IMR-90 (cell line): ENCODE data around the gene KIF6. TPM values are rescaled to one million over a fixed set of nuclear protein-coding genes. Genes with fewer than 3 reads are reported as not detected.

Experiments
- ATAC-seq: fragments of 200-7000 bp; cut with Tn5 transposase; 2 replicates; pipeline ENCODE4 v1.9.1; 2020; ENCODE audit warnings: low read depth, mild to moderate bottlenecking, moderate library complexity
- BruUV-seq: library from RNA; stranded (reverse); fragments of 400-500 nt; replicated peaks from 2 replicates; lab custom pipeline; 2021; lab: Mats Ljungman, UMichigan
- CTCF ChIA-PET: fragments of 300-600 bp; formaldehyde crosslinking; extraction: SDS; loops from one replicate; lab custom pipeline; 2021; ENCODE audit warnings: antibody characterized with exemption; lab: Yijun Ruan, JAX
- POLR2A ChIA-PET: fragments of 300-600 bp; sonication (Branson Sonifier 250); formaldehyde crosslinking; loops from one replicate; lab custom pipeline; 2022; ENCODE audit warnings: antibody characterized with exemption; ENCODE audit not compliant: unreplicated experiment; lab: Charles Lee
- DNase-seq: peaks from one replicate; pipeline ENCODE4 v3.0.0; 2013
- H2AFZ ChIP-seq: replicated peaks from 2 replicates; pipeline ENCODE3; 2013; ENCODE audit warnings: low read length, mild to moderate bottlenecking; ENCODE audit not compliant: poor library complexity
- H2AK5ac ChIP-seq: 2 replicates; pipeline ENCODE4 v1.6.1; 2013; ENCODE audit warnings: low read depth, low read length, inconsistent platforms
- H2AK9ac ChIP-seq: replicated peaks from 2 replicates; pipeline ENCODE3; 2013; ENCODE audit warnings: mild to moderate bottlenecking, low read depth, low read length, moderate library complexity; ENCODE audit not compliant: poor library complexity
- H2BK120ac ChIP-seq: 2 replicates; pipeline ENCODE4 v1.6.1; 2013; ENCODE audit warnings: low read depth, low read length, inconsistent platforms
- H2BK15ac ChIP-seq: 3 replicates; pipeline ENCODE4 v1.6.1; 2013; ENCODE audit warnings: low read depth, low read length, inconsistent platforms
- H2BK20ac ChIP-seq: 2 replicates; pipeline ENCODE4 v1.6.1; 2013; ENCODE audit warnings: low read depth, mild to moderate bottlenecking, inconsistent platforms, low read length, moderate library complexity
- H2BK5ac ChIP-seq: 2 replicates; pipeline ENCODE4 v1.6.1; 2013; ENCODE audit warnings: mild to moderate bottlenecking, low read depth, low read length, inconsistent platforms; ENCODE audit not compliant: poor library complexity, severe bottlenecking
- H3K14ac ChIP-seq: replicated peaks from 2 replicates; pipeline ENCODE4 v1.6.1; 2013; ENCODE audit warnings: low read depth, low read length, inconsistent platforms
- H3K18ac ChIP-seq: 2 replicates; pipeline ENCODE4 v1.6.1; 2013; ENCODE audit warnings: low read depth, low read length, control low read depth
- H3K23ac ChIP-seq: 2 replicates; pipeline ENCODE4 v1.6.1; 2013; ENCODE audit warnings: low read depth, low read length, inconsistent platforms
- H3K27ac ChIP-seq: 2 replicates; pipeline ENCODE4 v1.5.1; 2013; ENCODE audit warnings: mild to moderate bottlenecking, control low read depth, low read length; ENCODE audit not compliant: insufficient read depth
- H3K27me3 ChIP-seq: 2 replicates; pipeline ENCODE4 v1.6.1; 2013; ENCODE audit warnings: low read length; ENCODE audit not compliant: control insufficient read depth, insufficient read depth
- H3K36me3 ChIP-seq: 2 replicates; pipeline ENCODE4 v1.6.1; 2013; ENCODE audit warnings: low read length, mixed read lengths; ENCODE audit not compliant: control insufficient read depth, insufficient read depth
- H3K4ac ChIP-seq: 2 replicates; pipeline ENCODE4 v1.6.1; 2013; ENCODE audit warnings: low read depth, low read length, inconsistent platforms
- H3K4me1 ChIP-seq: 2 replicates; pipeline ENCODE4 v1.6.1; 2013; ENCODE audit warnings: low read length, mixed read lengths; ENCODE audit not compliant: control insufficient read depth, insufficient read depth
- H3K4me2 ChIP-seq: 2 replicates; pipeline ENCODE4 v1.6.1; 2013; ENCODE audit warnings: low read depth, mild to moderate bottlenecking, control low read depth, low read length, moderate library complexity
- H3K4me3 ChIP-seq: 2 replicates; pipeline ENCODE4 v1.5.1; 2013; ENCODE audit warnings: low read depth, mild to moderate bottlenecking, control low read depth, low read length, moderate library complexity; ENCODE audit not compliant: insufficient read depth
- H3K56ac ChIP-seq: 2 replicates; pipeline ENCODE4 v1.6.1; 2013; ENCODE audit warnings: low read length, inconsistent platforms; ENCODE audit not compliant: insufficient read depth; ENCODE audit errors: extremely low read depth
- H3K79me1 ChIP-seq, 2 experiments: 2 replicates each; pipeline ENCODE4 v1.6.1; 2013; ENCODE audit warnings: low read length in 2 of 2, inconsistent platforms in 1 of 2, low read depth in 1 of 2
- H3K9ac ChIP-seq: 2 replicates; pipeline ENCODE4 v1.6.1; 2013; ENCODE audit warnings: low read depth, low read length, control low read depth
- H3K9me1 ChIP-seq: 2 replicates; pipeline ENCODE4 v1.6.1; 2013; ENCODE audit warnings: low read length, inconsistent platforms; ENCODE audit not compliant: insufficient read depth
- H3K9me3 ChIP-seq: 2 replicates; pipeline ENCODE4 v1.6.1; 2013; ENCODE audit warnings: low read length; ENCODE audit not compliant: control insufficient read depth, insufficient read depth
- H4K20me1 ChIP-seq: 2 replicates; pipeline ENCODE4 v1.6.1; 2013; ENCODE audit warnings: low read length, inconsistent platforms; ENCODE audit not compliant: insufficient read depth
- H4K5ac ChIP-seq: 2 replicates; pipeline ENCODE4 v1.6.1; 2013; ENCODE audit warnings: mild to moderate bottlenecking, low read depth, low read length, control low read depth
- H4K8ac ChIP-seq, 2 experiments: 2 replicates each; pipeline ENCODE4 v1.6.1; 2013; ENCODE audit warnings: low read depth in 2 of 2, low read length in 2 of 2, control low read depth in 1 of 2, inconsistent platforms in 1 of 2
- H4K91ac ChIP-seq: 2 replicates; pipeline ENCODE4 v1.6.1; 2013; ENCODE audit warnings: low read depth, low read length, inconsistent platforms; ENCODE audit not compliant: insufficient read depth
- BHLHE40 ChIP-seq: fragments of 150-350 bp; IDR thresholded peaks from 2 replicates; pipeline ENCODE4 v1.6.1; 2016; ENCODE audit warnings: mild to moderate bottlenecking, low read depth, low read length
- MAFK ChIP-seq: IDR thresholded peaks from 2 replicates; pipeline ENCODE4 v1.6.1; 2012; ENCODE audit warnings: low read depth, low read length, improper control_type of control experiment
- MAZ ChIP-seq: IDR thresholded peaks from 2 replicates; pipeline ENCODE4 v1.6.1; 2012; ENCODE audit warnings: low read depth, mild to moderate bottlenecking, low read length, improper control_type of control experiment, moderate library complexity, borderline replicate concordance
- NFE2L2 ChIP-seq: fragments of 150-350 bp; IDR thresholded peaks from 2 replicates; pipeline ENCODE4 v1.6.1; 2016; ENCODE audit warnings: low read depth, mild to moderate bottlenecking, low read length
- POLR2A ChIP-seq: IDR thresholded peaks from 2 replicates; pipeline ENCODE4 v1.6.1; 2012; ENCODE audit warnings: mild to moderate bottlenecking, low read depth, low read length
- RFX5 ChIP-seq: IDR thresholded peaks from 2 replicates; pipeline ENCODE4 v1.8.0; 2012; ENCODE audit warnings: low read depth, mild to moderate bottlenecking, low read length, moderate library complexity
- WGBS, 2 experiments: methylation state at CpG; one replicate each; pipeline versions ENCODE4 v1.1.5 to v1.1.7; 2013; ENCODE audit warnings: missing lambda C conversion rate in 2 of 2; ENCODE audit not compliant: insufficient read length in 1 of 2; ENCODE audit errors: extremely low coverage in 2 of 2; 5-methylcytosine and 5-hydroxymethylcytosine counted together
- dilution Hi-C: fragments of 300-500 bp; cut with HindIII; formaldehyde crosslinking; loops from one replicate; pipeline ENCODE4 v1.14.3; 2018; ENCODE audit warnings: low sequenced_read_pairs; ENCODE audit not compliant: unreplicated experiment
- in situ Hi-C: fragments of 300-500 bp; cut with MboI; formaldehyde crosslinking; loops from 3 replicates; pipeline ENCODE4 v1.14.3; 2019; ENCODE audit warnings: low sequenced_read_pairs, inconsistent platforms, mixed read lengths
- intact Hi-C: fragments of 100-400 bp; cut with micrococcal nuclease; formaldehyde crosslinking; loops from 2 replicates; pipeline ENCODE4 v1.10.0; 2022
- polyA plus RNA-seq, 3 experiments: library from polyadenylated mRNA; depleted of rRNA; stranded (reverse); fragments of >200 nt; gene quantifications; 2 replicates each; pipeline ENCODE4 v1.2.3, GENCODE V29; 2012; ENCODE audit warnings: low replicate concordance in 1 of 3
- total RNA-seq: library from RNA; depleted of rRNA; stranded (reverse); fragments of >200 nt; gene quantifications from 2 replicates; pipeline ENCODE4 v1.2.3, GENCODE V29; 2012
- TF ChIP-seq, protein P1 (sequence below): fragments of 150-350 bp; IDR thresholded peaks from 2 replicates; pipeline ENCODE4 v1.6.1; 2016; ENCODE audit warnings: low read depth, mild to moderate bottlenecking, low read length, moderate library complexity, borderline replicate concordance

The KIF6 gene
- total and polyA plus RNA-seq, 2 of the 4 experiments (the other 2 are of a cell fraction): under 0.01 to 0.10 TPM

GRCh38 chr6:39420300-39421265 is 304.6 kb downstream of the KIF6 start:
- ATAC-seq (no peak), DNase-seq (peak; percentile 2)
- TF ChIP-seq MAFK: no peak
- TF ChIP-seq NFE2L2: no peak
- no peak for TF ChIP-seq RFX5
- TF ChIP-seq MAZ: no peak
- TF ChIP-seq BHLHE40: no peak
- TF ChIP-seq, protein P1, sequence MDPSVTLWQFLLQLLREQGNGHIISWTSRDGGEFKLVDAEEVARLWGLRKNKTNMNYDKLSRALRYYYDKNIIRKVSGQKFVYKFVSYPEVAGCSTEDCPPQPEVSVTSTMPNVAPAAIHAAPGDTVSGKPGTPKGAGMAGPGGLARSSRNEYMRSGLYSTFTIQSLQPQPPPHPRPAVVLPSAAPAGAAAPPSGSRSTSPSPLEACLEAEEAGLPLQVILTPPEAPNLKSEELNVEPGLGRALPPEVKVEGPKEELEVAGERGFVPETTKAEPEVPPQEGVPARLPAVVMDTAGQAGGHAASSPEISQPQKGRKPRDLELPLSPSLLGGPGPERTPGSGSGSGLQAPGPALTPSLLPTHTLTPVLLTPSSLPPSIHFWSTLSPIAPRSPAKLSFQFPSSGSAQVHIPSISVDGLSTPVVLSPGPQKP: no peak
- TF ChIP-seq POLR2A: no peak
- no peak overlapping the region for H2BK5ac ChIP-seq
- H3K4me2 ChIP-seq: no peak overlapping the region
- H3K79me1 ChIP-seq: no peaks in the 10 kb centered on the region
- H2BK20ac ChIP-seq: no peak overlapping the region
- no peak overlapping the region for H3K9ac ChIP-seq
- H3K27ac ChIP-seq: no peak overlapping the region
- no peak overlapping the region for H3K18ac ChIP-seq
- H4K91ac ChIP-seq: no peak overlapping the region
- no peak overlapping the region for H3K23ac ChIP-seq
- no peaks in the 10 kb centered on the region for H3K9me1 ChIP-seq
- no peaks in the 10 kb centered on the region for H4K20me1 ChIP-seq
- no peaks in the 10 kb centered on the region for H3K4me1 ChIP-seq
- no peak overlapping the region for H3K4me3 ChIP-seq
- POLR2A ChIA-PET: no interaction called here
- CTCF ChIA-PET: no interaction called here
- no peak overlapping the region for H3K4ac ChIP-seq
- no peaks in the 10 kb centered on the region for H3K36me3 ChIP-seq
- H3K14ac ChIP-seq: no peak overlapping the region
- H4K5ac ChIP-seq: no peak overlapping the region
- no peaks in the 10 kb centered on the region for H3K9me3 ChIP-seq
- no peak overlapping the region for H3K56ac ChIP-seq
- no peak overlapping the region for H4K8ac ChIP-seq
- H2BK15ac ChIP-seq: no peak overlapping the region
- dilution Hi-C loops (no loop called here), intact Hi-C loops (loop anchor here (5.0 kb wide), 1 partner anchor 772 kb away; no protein-coding TSS in a partner anchor), in situ Hi-C loops (no loop called here)
- no peak overlapping the region for H2BK120ac ChIP-seq
- H3K27me3 ChIP-seq: no peaks in the 10 kb centered on the region
- no peak overlapping the region for H2AK5ac ChIP-seq
- 80% methylated on average over 1 of the region's 15 CpGs; no CpG with 5 or more reads in 1 of the 2 experiments for WGBS, 2 experiments
- BruUV-seq: no TSS peak
- no peak overlapping the region for H2AFZ ChIP-seq
- H2AK9ac ChIP-seq: no peak overlapping the region
